Stimulated activated CD8-positive, alpha-beta memory T cell treated with anti-CD3 and anti-CD28 coated beads, Interleukin-15, amount 100 ng/mL, for 4 hours (primary cell): ENCODE results near the gene SIK2.
"Not testable (repeated sequence)": the region's sequence is repeated elsewhere in the genome, so short reads cannot be mapped to it uniquely, and the experiment has no call there.

Source experiments
- DNase-seq, 2 donors: peaks; one replicate each; pipeline ENCODE4 v3.0.0-alpha.2; 2020; ENCODE audit warnings: low read depth in 2 of 2

Gene SIK2

GRCh38 chr11:111658493-111658892 is 56.2 kb downstream of the SIK2 start:
- DNase-seq, result not testable (repeated sequence)

DNA sequence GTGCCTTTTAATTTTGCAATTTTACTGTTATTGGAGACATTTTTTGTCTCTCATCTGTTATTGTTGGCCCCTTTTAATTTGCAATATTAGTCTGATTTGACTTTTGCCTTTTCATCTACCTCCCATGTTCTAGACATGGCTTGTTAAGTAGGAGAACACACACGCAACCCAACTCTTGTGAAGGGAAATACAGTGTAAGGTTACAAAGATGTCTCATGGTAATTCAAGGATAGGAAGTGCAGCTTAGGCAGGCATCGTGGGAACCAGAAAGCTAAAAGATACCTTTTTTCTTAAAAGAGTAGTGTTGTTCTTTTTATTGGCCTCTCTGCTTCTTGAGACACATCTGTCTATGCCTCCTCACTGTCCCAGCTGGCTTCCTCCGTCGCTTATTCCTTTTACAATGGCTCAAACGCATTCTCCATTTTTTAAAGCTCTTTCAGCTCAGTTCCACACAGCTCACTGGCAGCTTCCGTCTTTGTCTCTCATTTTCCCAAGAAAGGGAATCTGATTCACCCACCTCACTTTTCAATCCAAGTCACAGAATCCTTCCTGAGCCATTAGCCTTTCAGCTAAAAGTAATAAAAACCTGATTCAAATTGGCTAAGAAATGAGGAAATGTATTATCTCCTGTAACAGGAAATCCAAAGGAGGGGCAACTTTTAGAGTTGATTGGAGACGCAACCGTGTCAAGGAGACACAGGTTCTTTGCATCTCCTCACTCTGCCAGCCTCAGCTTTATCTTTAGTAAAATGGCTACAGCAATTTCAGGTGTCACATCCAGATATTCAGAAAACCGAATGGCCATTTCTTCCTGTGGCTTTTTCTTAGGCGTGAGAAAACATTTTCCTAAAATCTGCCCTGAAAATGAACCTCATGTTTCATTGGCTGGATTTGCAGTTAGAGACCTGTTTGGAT is 57.2 kb downstream of the SIK2 start:
- DNase-seq, result no peak

- DNase-seq, result no peak
Measured at GRCh38 chr11:111660822-111661221, 58.6 kb downstream of the SIK2 start.

GRCh38 chr11:111663820-111664219 is 61.6 kb downstream of the SIK2 start:
- no peak for DNase-seq

DNA sequence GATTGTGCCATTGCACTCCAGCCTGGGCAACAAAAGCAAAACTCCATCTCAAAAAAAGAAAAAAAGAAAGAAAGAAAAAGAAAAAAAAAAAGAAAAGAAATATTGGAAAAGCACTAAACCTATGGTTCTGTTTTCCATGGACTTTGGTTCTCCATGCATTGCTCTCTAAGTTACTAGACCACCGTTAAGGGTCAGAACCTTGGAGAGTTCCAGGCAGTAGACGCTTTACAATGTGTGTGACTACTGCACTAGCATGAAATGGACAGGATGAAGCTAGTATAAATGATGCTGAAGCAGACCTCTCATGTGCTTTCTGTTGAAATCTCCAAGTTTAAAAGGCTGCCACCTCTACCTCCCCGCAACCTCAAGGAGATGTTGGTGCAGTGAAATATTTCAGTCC is 63.5 kb downstream of the SIK2 start:
- DNase-seq, result no peak

DNA sequence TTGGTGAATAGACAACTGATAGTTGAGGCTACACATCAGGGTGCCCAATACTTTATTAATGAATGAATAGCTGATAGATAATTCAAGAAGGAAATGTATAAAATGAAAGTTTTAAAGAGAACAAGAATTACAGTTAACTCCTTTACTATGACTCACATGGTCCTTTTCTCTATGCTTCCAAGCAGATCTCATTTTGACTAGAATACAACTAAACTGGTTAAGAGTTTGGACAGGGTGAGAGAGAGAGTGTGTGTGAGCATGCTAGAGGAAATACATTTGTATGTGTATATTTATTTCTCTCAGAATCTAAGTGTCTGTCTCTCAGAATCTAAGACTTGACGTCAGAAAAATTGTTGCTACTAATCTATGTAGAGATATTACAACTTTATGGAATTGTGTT is 66.7 kb downstream of the SIK2 start:
- DNase-seq, result no peak

DNA sequence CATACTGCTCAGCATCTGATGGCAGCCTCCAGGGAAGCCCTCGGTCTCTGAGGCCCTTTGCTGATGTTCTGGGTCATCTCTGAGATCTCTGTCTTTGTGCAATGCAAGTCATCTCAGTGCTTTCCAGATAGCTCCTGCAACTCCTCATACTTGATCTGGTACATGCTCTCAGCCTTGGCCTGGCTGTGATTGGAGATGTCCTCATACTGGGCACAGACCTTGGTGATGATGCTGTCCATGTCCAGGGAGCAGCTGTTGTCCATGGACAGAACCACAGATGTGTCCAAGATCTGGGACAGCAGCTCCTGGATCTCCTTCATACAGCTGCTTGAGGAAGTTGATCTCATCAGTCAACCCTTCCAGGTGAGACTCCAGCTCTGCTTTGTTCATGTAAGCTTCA is 69.1 kb downstream of the SIK2 start:
- no peak for DNase-seq

DNA sequence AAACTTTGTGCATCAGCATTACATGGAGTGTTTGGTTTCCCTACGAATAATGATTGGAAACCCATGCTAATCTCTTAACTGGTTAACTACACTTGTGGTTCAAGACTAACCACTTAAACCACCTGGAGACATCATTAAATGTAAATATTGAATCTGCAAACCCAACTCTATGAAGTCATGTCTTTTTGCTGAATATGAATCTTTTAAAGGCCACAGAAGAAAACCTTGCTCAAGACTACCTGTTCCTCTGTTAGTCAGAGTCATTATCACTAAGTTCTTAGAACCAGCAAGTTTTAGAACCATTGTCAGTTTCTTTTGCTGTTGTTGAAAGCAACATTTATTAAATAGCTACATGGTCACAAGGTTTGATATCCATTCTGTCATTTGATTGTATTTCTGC is 70.7 kb downstream of the SIK2 start:
- DNase-seq, result no peak

DNA sequence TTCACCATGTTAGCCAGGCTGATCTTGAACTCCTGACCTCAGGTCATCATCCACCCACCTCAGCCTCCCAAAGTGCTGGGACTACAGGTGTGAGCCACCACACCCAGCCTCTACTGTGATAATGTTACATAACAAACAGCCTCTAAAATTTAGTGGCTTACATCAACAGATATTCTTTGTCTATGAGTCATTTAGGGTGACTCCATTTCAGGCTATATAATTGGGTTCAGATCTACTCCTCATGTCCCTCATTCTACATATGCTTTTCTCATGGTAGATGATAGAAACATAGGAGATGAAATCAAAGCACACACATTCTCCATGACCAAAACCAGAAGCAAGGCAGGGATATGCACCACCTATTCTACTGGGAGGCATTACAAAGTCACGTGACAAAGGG is 72.7 kb downstream of the SIK2 start:
- DNase-seq, result no peak

DNA sequence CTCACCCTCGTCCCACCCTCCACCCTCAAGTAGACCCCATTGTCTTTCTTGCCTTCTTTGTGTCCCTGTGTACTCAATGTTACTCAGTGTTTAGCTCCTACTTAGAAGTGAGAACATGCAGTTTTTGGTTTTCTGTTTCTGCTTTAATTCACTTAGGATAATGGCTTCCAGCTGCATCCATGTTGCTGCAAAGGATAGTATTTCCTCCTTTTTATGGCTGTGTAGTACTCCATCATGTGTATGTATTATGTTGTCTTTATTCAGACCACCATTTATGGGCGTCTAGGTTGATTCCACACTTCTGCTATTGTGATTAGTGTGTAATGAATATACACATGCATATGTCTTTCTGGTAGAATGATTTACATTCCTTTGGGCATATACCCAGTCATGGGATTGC is 73.6 kb downstream of the SIK2 start:
- no peak for DNase-seq

- DNase-seq, result no peak
Measured at GRCh38 chr11:111676878-111677585, 74.8 kb downstream of the SIK2 start.

DNA sequence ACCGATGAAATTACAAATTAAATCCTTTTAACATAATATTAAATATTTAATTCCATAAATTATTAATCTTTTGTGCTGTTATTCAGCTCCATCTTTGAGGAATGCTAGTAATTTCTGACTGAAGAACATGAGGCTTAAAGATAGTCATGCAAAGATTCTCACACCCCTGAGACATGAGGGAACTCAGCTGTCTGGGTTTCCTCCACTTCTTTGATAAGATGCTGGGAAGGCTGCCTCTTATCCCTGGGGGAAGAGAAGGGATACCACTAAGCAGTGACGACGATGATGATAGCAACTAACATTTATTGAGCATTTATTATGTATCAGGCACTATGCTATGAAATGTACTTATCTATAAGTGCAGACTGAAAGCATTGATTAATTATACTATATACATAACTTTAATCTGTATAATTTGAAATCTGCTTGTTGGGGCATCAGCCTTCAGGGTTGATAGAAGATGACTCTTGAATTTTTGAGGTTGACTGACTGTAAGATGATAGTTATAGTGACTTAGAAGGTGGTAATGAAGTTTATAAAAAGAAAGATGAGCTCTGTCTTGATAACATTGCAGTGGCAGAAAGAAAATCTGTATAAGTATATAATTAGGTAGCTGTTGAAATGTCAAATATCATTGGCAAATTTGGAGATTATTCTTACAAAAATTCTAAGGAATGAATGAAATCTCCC is 78.4 kb downstream of the SIK2 start:
- DNase-seq, result no peak

DNA sequence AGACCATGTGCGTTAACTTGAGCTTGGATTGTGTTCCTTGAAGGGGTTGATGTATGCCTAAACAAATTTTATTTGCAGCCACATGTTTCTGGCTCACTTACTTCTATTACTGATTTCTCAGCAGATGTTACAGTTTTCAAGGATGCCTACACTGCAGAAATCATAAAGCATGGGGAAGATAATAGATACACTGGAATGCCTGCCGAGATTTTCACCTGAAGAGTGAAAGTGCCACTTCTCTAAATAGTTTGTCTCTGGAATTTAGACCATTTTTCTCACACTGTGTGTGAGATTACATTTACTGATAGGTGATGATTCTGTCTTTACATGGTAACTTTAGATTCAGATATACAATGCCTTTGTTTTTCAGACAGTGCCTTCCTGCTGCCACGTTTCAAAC is 81.6 kb downstream of the SIK2 start:
- DNase-seq, result no peak

- DNase-seq, result no peak
Measured at GRCh38 chr11:111684251-111684650, 82.0 kb downstream of the SIK2 start.

- DNase-seq, result no peak
Measured at GRCh38 chr11:111688013-111688412, 85.8 kb downstream of the SIK2 start.

DNA sequence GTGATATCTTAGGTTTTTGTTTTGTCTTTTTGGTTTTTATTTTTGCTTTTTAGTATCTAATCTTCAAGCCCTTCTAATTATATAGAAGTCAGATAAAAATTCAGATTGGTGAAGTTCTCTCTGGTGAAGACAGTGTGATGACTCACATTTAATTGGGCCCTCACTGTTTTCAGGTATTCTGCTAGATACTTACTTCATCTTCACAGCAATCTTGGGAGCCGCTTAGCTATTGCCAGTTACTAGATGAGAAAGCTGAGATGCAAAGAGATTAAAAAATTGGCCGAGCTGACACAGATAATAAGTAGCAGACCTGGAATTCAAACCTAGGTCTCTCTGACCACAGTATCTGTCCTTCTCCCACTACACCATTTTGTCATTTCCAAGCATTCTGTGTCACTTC is 88.9 kb downstream of the SIK2 start:
- DNase-seq, result no peak

GRCh38 chr11:111691741-111692140 is 89.5 kb downstream of the SIK2 start:
- no peak for DNase-seq

- no peak for DNase-seq
Measured at GRCh38 chr11:111693224-111693937, 91.1 kb downstream of the SIK2 start.

DNA sequence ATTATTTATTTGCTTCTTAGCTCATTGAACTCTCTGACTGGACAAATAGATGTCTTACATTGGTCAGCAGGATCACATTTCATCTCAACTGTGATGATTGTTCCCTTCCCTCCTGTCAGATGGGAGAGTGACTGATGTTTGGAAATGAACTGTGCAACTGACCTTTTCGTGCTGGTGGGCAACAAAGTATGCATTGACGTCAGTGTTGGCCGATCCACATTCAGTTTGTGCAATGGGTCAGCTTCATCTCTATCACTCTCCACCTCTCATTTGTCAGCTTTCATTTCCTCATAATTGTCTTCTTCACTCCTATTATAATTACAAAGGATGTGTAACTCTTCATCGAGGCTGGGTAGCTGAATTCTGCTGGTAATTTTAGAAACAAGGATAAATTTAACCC is 92.6 kb downstream of the SIK2 start:
- DNase-seq, result no peak

- DNase-seq, result no peak
Measured at GRCh38 chr11:111696556-111696955, 94.3 kb downstream of the SIK2 start.

GRCh38 chr11:111697933-111698371 is 95.7 kb downstream of the SIK2 start:
- no peak for DNase-seq
